HUES48 (cell line): ENCODE measurements around the gene STAT6.
A peak's percentile ranks its signal among the peaks of the same experiment; 100 is the strongest.

Experiments
- H3K27ac ChIP-seq: one replicate; pipeline ENCODE4 v1.7.0; 2013; ENCODE audit warnings: low read depth, low read length, inconsistent platforms
- H3K27me3 ChIP-seq: 2 replicates; pipeline ENCODE4 v1.6.1; 2013; ENCODE audit warnings: mild to moderate bottlenecking, low read length; ENCODE audit not compliant: control insufficient read depth, insufficient read depth
- H3K36me3 ChIP-seq: 2 replicates; pipeline ENCODE4 v1.6.1; 2013; ENCODE audit warnings: low read length; ENCODE audit not compliant: control insufficient read depth, insufficient read depth
- H3K4me1 ChIP-seq: 2 replicates; pipeline ENCODE4 v1.6.1; 2013; ENCODE audit warnings: mild to moderate bottlenecking, low read length; ENCODE audit not compliant: control insufficient read depth, insufficient read depth
- H3K4me3 ChIP-seq: 2 replicates; pipeline ENCODE4 v1.5.1; 2013; ENCODE audit warnings: mild to moderate bottlenecking, low read depth, low read length
- H3K9ac ChIP-seq: 2 replicates; pipeline ENCODE4 v1.6.1; 2013; ENCODE audit warnings: mild to moderate bottlenecking, low read depth, low read length, moderate library complexity
- H3K9me3 ChIP-seq: 2 replicates; pipeline ENCODE4 v1.6.1; 2013; ENCODE audit warnings: low read length; ENCODE audit not compliant: control insufficient read depth, insufficient read depth

The STAT6 gene

GRCh38 chr12:57143454-57143853 lies 32.3 kb upstream of the STAT6 start:
- Histone ChIP-seq H3K36me3 (peaks cover 100% of the 10 kb centered on the region), H3K4me1 (0 out of 2 replicates have a peak, but pooled peaks cover 4% of the 10 kb centered on the region), H3K27ac (no peak overlapping the region), H3K9ac (no peak overlapping the region), H3K4me3 (no peak overlapping the region), H3K9me3 (no peaks in the 10 kb centered on the region), H3K27me3 (no peaks in the 10 kb centered on the region)

- Histone ChIP-seq H3K27ac (no peak overlapping the region), H3K4me3 (no peak overlapping the region), H3K27me3 (no peaks in the 10 kb centered on the region), H3K4me1 (0 out of 2 replicates have a peak, but pooled peaks cover 4% of the 10 kb centered on the region), H3K36me3 (peaks cover 97% of the 10 kb centered on the region), H3K9me3 (no peaks in the 10 kb centered on the region), H3K9ac (no peak overlapping the region)
Observed at GRCh38 chr12:57142727-57143126, 31.6 kb upstream of the STAT6 start.

GRCh38 chr12:57142121-57142520 lies 31.0 kb upstream of the STAT6 start:
- Histone ChIP-seq H3K4me1 (no peaks in the 10 kb centered on the region), H3K27me3 (no peaks in the 10 kb centered on the region), H3K9ac (no peak overlapping the region), H3K9me3 (no peaks in the 10 kb centered on the region), H3K36me3 (peaks cover 90% of the 10 kb centered on the region), H3K27ac (no peak overlapping the region), H3K4me3 (no peak overlapping the region)

GRCh38 chr12:57141249-57141648 lies 30.1 kb upstream of the STAT6 start:
- no peak overlapping the region for H3K4me3 ChIP-seq
- H3K27ac ChIP-seq = no peak overlapping the region
- H3K9ac ChIP-seq = no peak overlapping the region
- H3K36me3 ChIP-seq = peaks cover 82% of the 10 kb centered on the region
- H3K27me3 ChIP-seq = no peaks in the 10 kb centered on the region
- H3K4me1 ChIP-seq = no peaks in the 10 kb centered on the region
- H3K9me3 ChIP-seq = no peaks in the 10 kb centered on the region

GRCh38 chr12:57139796-57140649 lies 28.9 kb upstream of the STAT6 start:
- H3K9ac ChIP-seq = no peak overlapping the region
- H3K4me3 ChIP-seq = no peak overlapping the region
- no peak overlapping the region for H3K27ac ChIP-seq
- H3K4me1 ChIP-seq = peaks cover 9% of the 10 kb centered on the region
- H3K27me3 ChIP-seq = no peaks in the 10 kb centered on the region
- H3K9me3 ChIP-seq = no peaks in the 10 kb centered on the region
- H3K36me3 ChIP-seq = peaks cover 70% of the 10 kb centered on the region

GRCh38 chr12:57138526-57139272 lies 27.5 kb upstream of the STAT6 start:
- no peaks in the 10 kb centered on the region for H3K27me3 ChIP-seq
- H3K9me3 ChIP-seq = no peaks in the 10 kb centered on the region
- H3K4me3 ChIP-seq = no peak overlapping the region
- no peak overlapping the region for H3K9ac ChIP-seq
- H3K4me1 ChIP-seq = peaks cover 18% of the 10 kb centered on the region
- no peak overlapping the region for H3K27ac ChIP-seq
- H3K36me3 ChIP-seq = peaks cover 56% of the 10 kb centered on the region

GRCh38 chr12:57135527-57136326 lies 24.6 kb upstream of the STAT6 start:
- Histone ChIP-seq H3K4me1 (peaks cover 46% of the 10 kb centered on the region), H3K36me3 (peaks cover 27% of the 10 kb centered on the region), H3K9me3 (no peaks in the 10 kb centered on the region), H3K27ac (peak overlapping the region; percentile 90), H3K9ac (no peak overlapping the region), H3K4me3 (peak overlapping the region; percentile 10; the same call in 1 of the 2 replicates), H3K27me3 (no peaks in the 10 kb centered on the region)

- H3K4me1 ChIP-seq = peaks cover 53% of the 10 kb centered on the region
- H3K36me3 ChIP-seq = peaks cover 19% of the 10 kb centered on the region
- H3K9me3 ChIP-seq = no peaks in the 10 kb centered on the region
- H3K27ac ChIP-seq = peak overlapping the region; percentile 90
- H3K27me3 ChIP-seq = no peaks in the 10 kb centered on the region
- no peak overlapping the region for H3K9ac ChIP-seq
- no peak overlapping the region for H3K4me3 ChIP-seq
Observed at GRCh38 chr12:57134949-57135348, 23.8 kb upstream of the STAT6 start.

GRCh38 chr12:57133916-57134315 lies 22.8 kb upstream of the STAT6 start:
- Histone ChIP-seq H3K4me3 (no peak overlapping the region), H3K4me1 (peaks cover 55% of the 10 kb centered on the region), H3K27me3 (no peaks in the 10 kb centered on the region), H3K27ac (peak overlapping the region; percentile 60), H3K9me3 (no peaks in the 10 kb centered on the region), H3K36me3 (peaks cover 9% of the 10 kb centered on the region), H3K9ac (no peak overlapping the region)

- peak overlapping the region; percentile 47 for H3K27ac ChIP-seq
Observed at GRCh38 chr12:57133013-57133569, 21.9 kb upstream of the STAT6 start.

More at GRCh38 chr12:57133013-57133569, 21.9 kb upstream of the STAT6 start:
- Histone ChIP-seq H3K4me3 (peak overlapping the region; percentile 18; the same call in 1 of the 2 replicates), H3K27me3 (no peaks in the 10 kb centered on the region), H3K4me1 (peaks cover 55% of the 10 kb centered on the region), H3K9me3 (no peaks in the 10 kb centered on the region), H3K9ac (no peak overlapping the region), H3K36me3 (peaks cover under 1% of the 10 kb centered on the region)
